Hematopoietic multipotent progenitor cell treated with erythropoietin and hydrocortisone succinate and interleukin-3 and kit ligand, for 15 days (in vitro differentiated cells): ENCODE measurements around the gene FBLN2.

ENCODE experiments used
- DNase-seq: peaks from one replicate; pipeline ENCODE4 v3.0.0-alpha.2; 2015; ENCODE audit warnings: low spot score

FBLN2 gene

GRCh38 chr3:13582366-13583250, 33.7 kb downstream of the FBLN2 start:
- DNase-seq, result no peak

- no peak for DNase-seq
Observed at GRCh38 chr3:13583251-13584180, 34.6 kb downstream of the FBLN2 start.

GRCh38 chr3:13584427-13584891, 35.5 kb downstream of the FBLN2 start:
- no peak for DNase-seq

- no peak for DNase-seq
Observed at GRCh38 chr3:13584901-13585300, 36.0 kb downstream of the FBLN2 start.

GRCh38 chr3:13587442-13587841, 38.5 kb downstream of the FBLN2 start:
- no peak for DNase-seq

GRCh38 chr3:13588221-13588701, 39.3 kb downstream of the FBLN2 start:
- no peak for DNase-seq

GRCh38 chr3:13588993-13589392, 40.1 kb downstream of the FBLN2 start:
- no peak for DNase-seq

GRCh38 chr3:13590841-13591520, 42.1 kb downstream of the FBLN2 start:
- DNase-seq, result no peak

- DNase-seq, result no peak
Observed at GRCh38 chr3:13593615-13594014, 44.7 kb downstream of the FBLN2 start.

GRCh38 chr3:13594146-13594545, 45.2 kb downstream of the FBLN2 start:
- DNase-seq, result no peak

GRCh38 chr3:13594991-13595421, 46.1 kb downstream of the FBLN2 start:
- DNase-seq, result no peak

- DNase-seq, result no peak
Observed at GRCh38 chr3:13595485-13595884, 46.6 kb downstream of the FBLN2 start.

- no peak for DNase-seq
Observed at GRCh38 chr3:13596426-13597205, 47.7 kb downstream of the FBLN2 start.

- no peak for DNase-seq
Observed at GRCh38 chr3:13597661-13598060, 48.7 kb downstream of the FBLN2 start.

GRCh38 chr3:13598201-13598600, 49.3 kb downstream of the FBLN2 start:
- no peak for DNase-seq

GRCh38 chr3:13598926-13599886, 50.3 kb downstream of the FBLN2 start:
- no peak for DNase-seq

- DNase-seq, result no peak
Observed at GRCh38 chr3:13599887-13600450, 51.0 kb downstream of the FBLN2 start.

- DNase-seq, result no peak
Observed at GRCh38 chr3:13600950-13601691, 52.2 kb downstream of the FBLN2 start.

- no peak for DNase-seq
Observed at GRCh38 chr3:13601692-13602080, 52.8 kb downstream of the FBLN2 start.
